ENCODE data around the gene DUSP2.

Gene DUSP2, protein sequence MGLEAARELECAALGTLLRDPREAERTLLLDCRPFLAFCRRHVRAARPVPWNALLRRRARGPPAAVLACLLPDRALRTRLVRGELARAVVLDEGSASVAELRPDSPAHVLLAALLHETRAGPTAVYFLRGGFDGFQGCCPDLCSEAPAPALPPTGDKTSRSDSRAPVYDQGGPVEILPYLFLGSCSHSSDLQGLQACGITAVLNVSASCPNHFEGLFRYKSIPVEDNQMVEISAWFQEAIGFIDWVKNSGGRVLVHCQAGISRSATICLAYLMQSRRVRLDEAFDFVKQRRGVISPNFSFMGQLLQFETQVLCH

DNA sequence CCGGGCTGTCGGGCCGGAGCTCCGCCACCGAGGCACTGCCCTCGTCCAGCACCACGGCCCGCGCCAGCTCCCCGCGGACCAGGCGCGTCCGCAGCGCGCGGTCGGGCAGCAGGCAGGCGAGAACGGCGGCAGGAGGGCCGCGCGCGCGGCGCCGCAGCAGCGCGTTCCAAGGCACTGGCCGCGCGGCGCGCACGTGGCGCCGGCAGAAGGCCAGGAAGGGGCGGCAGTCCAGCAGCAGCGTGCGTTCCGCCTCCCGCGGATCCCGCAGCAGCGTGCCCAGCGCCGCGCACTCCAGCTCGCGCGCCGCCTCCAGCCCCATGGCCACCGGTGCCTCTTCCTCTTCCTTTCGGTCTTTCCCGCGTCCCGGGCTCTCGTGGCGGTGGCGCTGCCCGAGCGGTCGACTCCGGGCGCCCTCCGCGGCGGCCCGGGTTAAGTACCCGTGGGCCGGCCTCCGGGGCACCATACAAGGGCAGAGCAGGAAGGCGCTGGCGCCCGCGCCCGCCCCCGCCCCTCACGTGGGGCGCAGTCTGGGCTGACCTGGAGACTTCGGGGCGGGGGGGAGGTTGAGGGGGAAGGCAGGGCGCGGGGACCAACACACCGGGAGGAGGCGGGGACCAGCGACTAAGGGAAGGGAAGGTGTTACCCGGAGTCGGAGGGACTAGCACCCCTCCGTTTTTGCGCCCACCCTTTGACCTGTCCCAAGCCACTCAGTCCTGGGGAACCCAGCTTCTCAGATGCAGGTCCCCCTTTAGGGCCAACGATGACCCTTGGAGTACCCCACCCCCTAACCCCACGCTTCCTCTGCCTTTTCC lies at the start of gene DUSP2:
Gene DUSP2, minus strand, starts transcription at position 405 of the 812 bp plus-strand sequence. Its CDS starts 86 bp downstream, at position 319.
- DNase-seq, result peak; percentile 96

DNA sequence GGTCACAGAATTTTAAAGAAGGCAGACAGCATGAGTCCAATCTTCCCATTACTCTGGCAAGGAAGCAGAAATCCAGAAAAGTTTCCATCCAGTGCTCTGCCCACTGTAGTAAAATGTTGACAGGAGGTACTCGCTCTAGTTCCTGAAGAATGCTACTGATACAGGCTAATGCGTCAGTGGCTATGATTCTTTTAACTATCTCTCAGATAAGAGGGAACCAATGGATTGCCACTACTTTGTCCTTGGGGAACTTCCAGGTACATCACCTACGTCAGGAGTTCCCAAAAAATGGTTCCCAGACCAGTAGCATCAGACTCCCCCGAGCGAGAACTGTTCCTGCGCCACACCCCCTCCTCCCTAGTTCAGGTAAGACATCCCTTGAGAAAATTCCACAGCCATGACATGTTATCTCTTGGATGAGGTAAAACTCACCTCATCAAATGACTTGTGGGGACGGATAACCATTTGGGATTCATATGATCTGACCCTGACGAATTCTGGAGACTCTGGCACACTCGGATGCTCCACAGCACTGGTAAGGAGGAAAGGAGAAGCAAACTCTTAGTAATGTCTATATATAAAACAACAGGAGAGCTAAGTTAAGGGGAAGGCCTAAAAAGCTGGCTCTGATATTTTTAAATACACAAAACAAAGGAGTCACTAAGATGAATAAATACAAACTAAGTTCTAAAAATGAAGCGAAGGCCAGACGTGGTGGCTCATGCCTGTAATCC lies 46.9 kb upstream of the DUSP2 start:
- DNase-seq, result no peak

DNA sequence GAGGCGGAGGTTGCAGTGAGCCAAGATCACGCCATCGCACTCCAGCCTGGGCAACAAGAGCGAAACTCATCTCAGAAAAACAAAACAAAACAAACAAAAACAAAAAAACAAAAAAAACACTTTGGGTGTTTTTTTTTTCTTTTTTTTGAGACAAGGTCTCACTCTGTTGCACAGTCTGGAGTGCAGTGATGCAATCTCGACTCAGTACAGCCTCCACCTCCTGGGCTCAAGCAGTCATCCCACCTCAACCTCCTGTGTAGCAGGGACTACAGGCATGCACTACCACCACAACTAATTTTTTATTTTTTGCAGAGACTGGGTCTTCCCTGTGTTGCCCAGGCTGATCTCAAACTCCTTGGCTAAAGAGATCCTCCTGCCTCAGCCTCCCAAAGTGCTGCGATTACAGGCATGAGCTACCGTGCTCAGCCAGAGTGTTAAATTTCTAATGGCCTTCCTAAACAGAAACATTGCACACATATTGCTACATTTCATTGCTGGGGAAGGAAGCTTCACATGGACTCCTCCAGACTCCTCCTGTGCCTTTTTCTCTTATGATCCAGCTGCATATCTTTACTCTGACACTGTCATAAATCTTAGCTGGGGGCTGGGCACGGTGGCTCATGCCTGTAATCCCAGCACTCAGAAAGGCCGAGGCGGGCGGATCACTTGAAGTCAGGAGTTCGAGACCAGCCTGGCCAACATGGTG lies 43.7 kb upstream of the DUSP2 start:
- no peak for DNase-seq

DNA sequence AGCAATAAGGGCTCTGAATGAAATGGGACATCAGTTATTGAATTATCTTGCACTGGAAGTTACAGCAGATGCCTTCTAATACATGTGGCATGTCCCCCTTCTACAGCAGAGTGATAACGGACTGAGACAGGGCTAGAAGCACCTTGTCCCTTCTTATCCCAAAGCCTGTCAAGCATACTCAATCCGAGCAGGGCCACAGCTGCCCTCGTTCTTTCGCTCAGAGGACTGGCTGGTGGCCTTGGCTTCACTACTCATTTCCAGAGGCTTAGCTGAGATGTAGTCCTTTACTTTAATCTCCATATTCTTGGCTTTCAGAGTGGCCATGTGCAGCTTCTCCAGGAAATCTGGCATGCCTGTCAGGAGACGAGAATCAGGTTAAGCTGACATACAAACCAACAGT lies 41.3 kb upstream of the DUSP2 start:
- DNase-seq, result no peak

DNA sequence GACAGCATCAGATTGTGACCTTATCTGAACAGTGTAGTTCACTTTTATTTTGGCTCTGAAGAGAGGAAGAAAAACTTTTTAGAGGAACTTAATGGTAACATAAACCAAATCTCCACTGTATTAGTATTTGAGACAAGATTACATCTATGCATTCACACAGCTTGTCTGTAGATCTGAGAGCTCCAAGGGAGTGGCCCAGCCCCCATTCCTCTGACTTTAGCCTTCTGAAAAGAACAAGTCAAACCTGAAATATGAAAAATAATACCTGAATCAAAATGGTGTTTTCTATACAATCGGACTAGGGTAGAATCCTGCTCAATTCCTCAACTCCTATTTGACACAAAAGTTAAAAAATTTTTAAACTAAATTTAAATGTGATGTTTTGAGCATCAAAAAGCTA lies 40.3 kb upstream of the DUSP2 start:
- no peak for DNase-seq

DNA sequence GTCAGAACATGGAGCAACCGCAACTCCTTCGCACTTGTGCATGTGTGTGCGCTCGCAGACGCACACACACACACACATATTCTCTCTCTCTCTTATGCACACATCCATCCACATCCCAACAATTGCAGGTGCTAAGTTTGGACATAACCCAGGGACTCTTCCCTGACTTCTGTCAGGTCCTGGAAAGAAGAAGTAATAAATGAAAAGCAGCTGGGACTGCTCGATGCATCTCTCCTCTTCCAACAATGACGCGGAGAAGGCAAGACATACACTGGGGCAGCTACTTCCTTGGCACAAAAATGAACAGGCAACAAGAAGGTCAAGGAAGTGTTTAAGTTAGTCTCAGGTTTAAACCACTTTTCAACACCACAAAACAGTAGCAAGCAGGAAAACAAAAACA lies 39.7 kb upstream of the DUSP2 start:
- DNase-seq, result no peak

DNA sequence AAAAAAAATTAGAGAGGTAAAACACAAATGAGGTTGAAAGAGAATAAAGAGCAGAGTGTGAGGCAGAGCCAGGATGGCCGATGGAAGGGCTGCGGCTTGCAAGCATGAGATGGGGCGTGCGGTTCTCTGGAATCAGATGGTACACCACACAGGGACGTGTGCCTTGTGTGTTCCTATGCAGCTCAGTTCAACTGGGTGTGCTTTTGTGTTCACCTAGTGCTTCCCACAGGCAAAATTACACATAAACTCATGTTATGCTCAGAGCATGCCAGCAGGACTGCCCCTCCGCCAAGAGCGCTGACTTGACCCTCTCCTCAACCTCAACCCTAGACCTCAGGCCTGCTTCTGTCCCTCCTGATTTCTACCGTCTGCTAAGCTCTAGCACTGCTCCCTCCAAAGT lies 38.9 kb upstream of the DUSP2 start:
- no peak for DNase-seq

DNA sequence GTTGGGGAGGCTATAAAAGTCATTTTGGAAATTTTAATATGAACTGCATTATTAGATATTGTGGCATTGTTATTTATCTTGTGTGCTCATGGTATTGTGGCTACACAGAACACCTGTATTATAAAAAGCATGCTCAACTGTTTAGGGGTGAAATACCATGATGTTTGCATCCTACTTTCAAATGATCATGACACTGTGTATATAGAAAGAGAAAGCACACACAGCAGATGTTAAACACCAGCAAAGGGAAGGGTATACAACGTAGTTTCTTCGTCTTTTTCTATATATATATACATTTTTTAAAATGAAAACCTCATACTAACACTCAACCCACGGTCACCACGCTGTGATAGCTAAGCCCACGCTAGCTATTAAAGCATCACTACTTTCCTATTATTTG lies 36.3 kb upstream of the DUSP2 start:
- no peak for DNase-seq

DNA sequence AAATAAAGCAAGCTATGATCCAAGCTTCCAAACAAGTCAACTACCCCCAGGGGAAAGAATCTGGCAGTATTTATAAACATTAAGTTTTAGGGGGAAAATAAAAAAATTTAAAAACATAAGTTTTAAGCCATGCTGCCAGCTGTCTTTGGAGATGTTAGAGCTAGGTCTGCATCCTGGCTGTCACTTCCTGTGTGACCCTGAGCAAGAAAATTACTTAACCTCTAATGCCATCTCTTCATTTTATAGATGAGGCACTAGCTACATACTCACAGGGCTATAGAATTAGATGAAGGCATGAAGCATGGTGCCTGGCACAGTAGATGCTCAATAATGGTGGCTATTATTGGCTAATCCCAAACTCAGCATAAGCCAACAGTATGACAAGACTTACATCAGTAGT lies 35.3 kb upstream of the DUSP2 start:
- no peak for DNase-seq

DNA sequence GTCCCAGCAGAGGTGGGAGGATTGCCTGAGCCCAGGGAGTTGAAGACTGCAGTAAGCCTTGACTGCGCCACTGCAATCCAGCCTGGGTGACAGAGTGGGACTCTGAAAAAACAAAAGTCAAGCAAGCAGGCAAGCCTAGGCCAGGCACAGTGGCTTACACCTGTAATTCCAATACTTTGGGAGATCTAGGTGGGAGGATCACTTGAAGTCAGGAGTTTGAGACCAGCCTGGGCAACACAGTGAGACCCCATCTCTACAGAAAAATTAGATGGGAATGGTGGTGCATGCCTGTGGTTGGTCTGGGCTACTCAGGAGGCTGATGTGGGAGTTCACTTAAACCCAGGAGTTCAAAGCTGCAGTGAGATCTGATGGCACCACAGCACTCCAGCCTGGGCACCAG lies 34.8 kb upstream of the DUSP2 start:
- no peak for DNase-seq

DNA sequence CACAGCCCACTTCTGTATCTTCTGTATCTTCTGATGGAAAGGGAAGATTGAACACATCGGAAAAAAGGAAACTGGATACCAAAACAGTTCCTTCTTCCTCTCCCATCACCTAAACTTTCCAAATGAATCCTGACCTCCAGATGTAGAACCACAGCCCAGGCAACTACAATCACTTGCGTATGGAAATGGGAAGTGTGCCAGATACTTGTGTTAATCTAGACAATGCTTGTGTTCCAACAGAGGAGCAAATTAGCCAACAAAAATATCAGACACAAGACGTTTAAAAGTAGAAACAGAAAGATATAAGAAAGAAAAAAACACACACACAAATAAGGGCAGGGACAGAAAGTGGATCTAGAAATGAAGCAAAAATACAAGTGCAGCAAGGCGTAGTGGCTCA lies 31.4 kb upstream of the DUSP2 start:
- no peak for DNase-seq

DNA sequence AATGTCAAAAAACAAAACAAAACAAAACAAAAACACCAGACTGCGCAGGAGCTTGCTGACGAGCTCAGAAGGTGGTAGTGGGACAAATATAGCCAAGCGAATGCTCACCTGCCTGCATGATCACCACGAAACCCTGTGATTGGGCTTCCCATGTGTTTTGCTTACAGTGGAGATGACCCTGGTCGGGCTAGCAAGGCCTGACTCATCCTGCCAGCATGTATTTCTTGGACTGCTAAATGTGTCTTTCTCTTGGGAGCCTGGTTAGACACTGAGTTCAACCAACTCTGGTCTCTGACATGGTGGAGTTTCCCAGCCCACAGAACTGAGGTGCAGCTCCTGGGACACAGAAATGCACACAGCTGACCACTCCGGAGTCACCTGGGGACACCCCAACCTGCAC lies 30.7 kb upstream of the DUSP2 start:
- DNase-seq, result no peak

DNA sequence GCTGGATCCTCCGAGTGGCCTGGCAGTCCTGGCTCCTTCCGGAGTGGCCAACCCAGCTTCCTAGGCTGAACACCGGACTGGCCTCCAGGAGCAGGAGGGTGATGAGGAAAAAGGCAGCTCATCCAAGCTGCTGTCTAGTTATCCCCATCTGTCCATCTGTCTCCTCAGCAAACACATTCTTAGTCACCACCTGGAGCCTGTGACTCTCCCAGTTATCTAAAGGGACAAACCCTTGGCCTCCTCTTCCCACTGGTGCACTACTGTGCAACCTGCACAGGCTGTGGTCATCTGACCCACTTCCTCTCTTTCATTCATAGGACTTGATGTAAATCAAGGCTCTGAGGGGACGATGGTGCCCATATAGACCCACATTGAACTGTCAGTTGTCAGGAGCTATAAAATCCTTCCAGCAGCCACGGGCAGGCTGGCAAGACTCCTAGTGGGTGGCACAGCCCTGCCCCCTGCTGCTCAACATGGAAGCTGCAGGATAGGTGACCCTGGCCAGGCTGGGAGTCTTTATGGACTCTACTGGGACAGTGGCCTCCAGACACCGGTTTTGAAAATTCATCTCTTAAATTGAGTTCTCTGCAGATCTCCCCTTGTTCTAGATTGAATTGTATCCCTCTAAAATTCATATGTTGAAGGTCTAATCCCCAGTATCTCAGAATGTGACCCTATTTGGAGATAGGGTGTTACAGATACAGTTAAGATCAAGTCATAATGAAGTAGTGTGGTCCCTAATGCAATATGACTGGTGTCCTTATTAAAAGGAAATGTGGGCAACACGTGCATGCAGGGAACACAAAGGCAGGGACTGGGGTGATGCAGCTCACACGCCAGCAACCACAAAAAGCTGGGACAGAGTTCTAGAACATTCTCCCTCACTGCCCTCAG lies 29.3 kb upstream of the DUSP2 start:
- peak; percentile 88 for DNase-seq

DNA sequence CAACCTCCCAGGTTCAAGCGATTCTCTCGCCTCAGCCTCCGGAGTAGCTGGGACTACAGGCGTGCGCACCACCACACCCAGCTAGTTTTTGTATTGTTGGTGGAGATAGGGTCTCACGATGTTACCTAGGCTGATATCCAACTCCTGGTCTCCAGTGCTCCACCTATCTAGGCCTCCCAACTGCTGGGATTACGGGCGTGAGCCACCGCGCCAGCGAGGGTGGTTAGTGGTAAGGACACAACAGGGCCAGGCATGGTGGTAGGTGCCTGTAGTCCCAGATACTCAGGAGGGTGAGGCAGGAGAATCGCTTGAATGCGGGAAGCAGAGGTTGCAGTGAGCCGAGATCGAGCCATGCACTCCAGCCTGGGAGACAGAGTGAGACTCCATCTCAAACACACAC lies 26.6 kb upstream of the DUSP2 start:
- no peak for DNase-seq

DNA sequence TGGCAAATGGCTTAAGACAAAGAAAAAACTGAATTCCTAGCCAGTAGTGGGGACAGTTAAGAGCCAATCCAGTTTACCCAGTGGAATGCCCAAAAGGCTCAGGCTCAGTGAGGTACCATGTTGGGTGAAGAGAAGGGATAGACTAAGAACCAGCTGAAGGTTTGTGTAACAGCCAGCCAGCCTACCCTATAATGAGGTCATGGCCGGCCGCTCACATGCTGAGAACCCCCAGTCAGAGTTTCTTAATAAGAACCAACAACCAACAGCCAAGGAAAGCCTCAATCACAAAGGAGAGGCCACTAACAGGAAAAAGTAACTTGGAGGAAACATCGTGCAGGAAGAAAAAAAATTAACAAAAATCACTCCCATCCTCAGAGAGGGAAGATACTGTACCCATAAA lies 25.4 kb upstream of the DUSP2 start:
- DNase-seq, result no peak

DNA sequence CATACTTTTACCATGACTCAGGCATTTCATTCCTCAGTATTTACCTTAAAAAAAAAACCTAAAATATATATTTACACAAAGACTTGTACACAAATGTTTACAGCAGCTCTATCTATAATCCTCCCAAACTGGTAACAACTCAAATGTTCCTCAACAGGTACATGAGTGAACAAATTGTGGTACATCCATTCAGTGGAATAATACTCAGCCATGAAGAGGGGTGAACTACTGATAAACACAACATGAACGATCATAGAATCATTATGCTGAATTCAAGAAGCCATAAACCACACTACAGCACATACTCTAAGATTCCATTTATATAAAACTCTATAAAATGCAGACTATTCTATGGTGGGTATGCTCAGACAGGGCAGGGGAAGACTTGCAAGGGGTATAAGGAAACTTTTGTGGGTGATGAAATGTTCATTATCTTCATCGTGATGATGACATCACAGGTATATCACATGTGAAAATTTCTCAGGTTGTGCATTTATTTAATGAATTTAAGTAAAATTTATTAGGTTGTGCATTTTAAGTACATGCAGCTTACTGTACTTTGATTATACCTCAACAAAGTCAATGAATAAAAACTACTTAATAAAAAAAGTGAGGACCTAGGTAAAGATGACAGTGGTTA lies 24.7 kb upstream of the DUSP2 start:
- no peak for DNase-seq

DNA sequence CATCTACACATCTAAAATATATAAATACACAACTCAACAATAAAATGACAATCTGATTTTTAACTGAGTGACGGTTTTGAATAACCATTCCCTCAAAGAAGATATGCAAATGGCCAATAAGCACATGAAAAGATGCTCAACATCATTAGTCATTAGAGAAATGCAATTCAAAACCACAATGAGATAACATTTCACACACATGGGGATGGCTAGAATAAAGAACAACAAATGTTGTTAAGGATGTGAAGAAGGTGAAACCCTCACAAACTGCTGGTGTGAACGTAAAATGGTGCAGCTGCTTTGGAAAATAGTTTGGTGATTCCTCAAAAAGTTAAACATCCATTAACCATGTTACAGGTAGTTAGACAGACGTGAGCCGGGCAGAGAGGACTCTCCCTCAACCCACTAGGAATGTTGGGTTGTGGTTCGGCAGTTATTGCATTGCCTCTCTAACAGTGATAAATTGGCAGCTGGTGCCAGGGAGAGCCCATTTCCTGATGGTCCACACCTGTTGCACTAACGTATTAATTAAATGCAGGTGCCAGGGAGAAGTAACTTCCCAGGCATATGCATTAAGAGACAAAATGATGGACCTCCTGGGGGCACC lies 22.3 kb upstream of the DUSP2 start:
- no peak for DNase-seq

DNA sequence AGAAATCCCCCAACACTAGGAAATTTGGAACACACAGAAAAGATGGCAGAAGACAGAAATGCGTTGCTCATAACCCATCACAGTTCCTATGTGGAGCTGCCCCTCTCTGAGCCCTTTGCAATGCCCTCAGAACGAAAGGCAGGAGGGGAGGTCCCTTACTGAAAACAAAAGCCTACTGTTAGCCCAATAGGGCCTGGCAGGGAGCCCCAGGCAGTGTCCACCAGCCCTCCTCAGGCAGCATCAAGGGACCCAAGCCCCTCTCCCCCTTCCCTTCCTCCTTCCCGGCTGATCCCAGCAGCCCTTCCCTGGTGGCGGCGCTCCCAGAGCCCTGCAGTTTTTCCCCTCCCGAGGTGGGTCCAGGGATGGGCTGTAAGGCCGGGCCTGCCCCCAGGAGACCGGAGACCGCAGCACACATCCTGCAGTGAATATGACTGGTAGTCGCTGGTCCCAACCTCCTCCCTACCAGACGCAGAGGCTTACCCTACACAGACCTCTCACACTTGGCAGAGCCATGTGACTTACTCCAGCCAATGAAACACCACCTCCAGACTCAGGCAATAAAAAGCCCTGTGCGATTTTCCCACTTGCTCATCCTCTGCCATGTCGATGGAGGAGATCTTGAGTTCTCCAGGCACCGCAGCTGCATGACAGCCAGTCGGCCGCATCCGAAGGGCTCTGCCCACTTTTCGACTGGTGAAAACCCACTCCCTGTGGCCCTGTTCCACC lies 19.4 kb upstream of the DUSP2 start:
- DNase-seq, result peak; percentile 52

DNA sequence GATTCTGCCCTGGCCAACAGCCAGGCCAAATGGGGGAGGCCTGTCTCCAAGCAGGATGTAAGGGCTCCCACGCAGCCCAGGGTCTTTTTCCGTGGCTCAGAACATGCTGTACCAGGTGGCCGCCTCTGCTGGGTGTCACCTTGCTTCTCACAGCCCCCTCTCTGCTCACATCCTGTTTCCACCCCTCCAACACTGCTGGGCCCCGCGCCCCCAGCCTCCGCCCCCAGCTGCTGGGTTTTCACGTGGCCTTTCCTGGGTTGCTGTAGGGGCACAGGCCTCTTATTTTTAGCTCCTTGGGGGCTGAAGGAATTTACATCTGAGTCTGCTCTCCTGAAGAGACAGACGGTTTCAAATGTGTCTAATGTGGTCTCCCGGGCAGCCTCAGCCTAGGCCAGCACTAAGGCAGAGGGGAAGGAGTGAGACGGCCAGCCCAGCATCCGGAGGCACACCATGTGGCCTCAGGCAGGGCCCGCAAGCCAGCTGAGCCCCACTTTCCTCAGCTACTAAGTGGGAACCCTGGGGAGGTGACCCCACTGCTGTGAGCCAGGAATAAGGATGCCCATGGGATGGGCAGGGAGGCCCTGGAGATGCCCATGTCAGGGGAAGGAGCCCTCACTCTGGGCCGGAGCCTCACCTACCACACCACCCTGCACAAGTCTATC lies 18.7 kb upstream of the DUSP2 start:
- peak; percentile 71 for DNase-seq

DNA sequence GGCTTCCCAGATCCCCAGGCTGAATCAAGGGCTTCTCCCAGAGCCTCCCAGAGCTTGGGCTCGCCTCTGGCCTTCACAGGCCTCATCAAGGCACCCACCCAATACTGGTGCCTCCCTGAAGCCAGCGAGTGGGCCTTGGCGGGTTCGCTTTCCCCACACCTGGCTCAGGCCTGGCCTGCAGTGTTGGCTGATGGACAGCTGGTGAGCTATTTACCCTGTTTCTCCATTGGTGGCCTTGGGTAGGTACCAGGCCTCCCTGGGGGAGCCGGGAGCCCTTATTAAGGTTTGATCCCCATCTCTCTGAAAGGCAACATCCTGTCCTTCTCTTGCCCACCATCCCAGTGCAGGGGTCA lies 18.2 kb upstream of the DUSP2 start:
- DNase-seq, result no peak
